Diencephalon (tissue), 1 donor: ENCODE data around the gene CD164L2. TPM values are rescaled to one million over a fixed set of nuclear protein-coding genes. Genes with fewer than 3 reads are reported as not detected.

Source experiments
- total RNA-seq: library from RNA; depleted of rRNA; stranded (reverse); fragments of >200 nt; gene quantifications from one replicate; pipeline ENCODE4 v1.2.3, GENCODE V29; 2014

The CD164L2 gene
- total RNA-seq = not detected

GRCh38 chr1:27383039-27383605, at the start of gene CD164L2:
TSS of gene CD164L2 (minus strand) at chr1:27383333. CDS start at chr1:27383239, 94 bp downstream.

GRCh38 chr1:27392096-27392777, 9.1 kb upstream of the CD164L2 start, which contains the start of gene GPR3:
TSS of gene GPR3 (plus strand) at chr1:27392622. CDS start at chr1:27393799, 1,177 bp downstream.

DNA sequence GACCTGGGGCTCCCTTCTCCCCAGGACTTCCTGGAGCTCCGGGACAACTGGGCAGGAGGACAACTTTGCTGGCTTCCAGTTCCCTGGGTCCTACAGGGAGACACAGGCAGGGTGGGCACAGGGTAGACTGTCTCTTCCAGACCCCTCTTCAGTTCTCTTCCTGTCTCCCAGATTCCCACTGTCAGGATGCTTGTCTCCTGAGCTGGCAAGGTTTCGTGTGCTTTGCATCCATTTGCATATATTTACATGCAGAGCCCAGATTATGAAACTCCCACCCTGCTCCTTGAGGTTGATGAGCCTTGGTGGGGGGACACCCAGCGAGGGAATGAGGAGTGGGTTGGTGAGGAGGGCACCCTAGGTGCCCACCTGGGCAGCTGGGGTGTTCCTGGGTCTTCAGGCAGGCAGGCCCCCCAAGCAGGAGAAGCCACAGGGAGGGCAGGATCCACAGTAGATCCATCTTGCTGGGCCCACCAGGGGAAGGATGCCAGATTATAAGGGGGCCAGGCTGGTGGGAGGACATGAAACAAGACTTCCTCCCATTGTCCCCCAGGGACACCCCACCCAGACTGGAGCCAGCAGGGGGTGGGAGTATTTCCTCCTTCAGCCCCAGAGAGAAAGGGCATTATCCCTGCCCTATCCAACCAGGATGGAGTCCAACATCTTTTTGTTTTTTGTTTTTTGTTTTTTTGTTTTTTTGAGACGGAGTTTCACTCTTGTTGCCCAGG, 8.6 kb downstream of the CD164L2 start, which contains the start of gene FCN3:
TSS of gene FCN3 (minus strand) at position 463 of the 725 bp plus-strand sequence. CDS start at position 457, 6 bp downstream.

GRCh38 chr1:27366411-27367159, 16.5 kb downstream of the CD164L2 start, which contains the start of gene MAP3K6:
TSS of gene MAP3K6 (minus strand) at chr1:27366961. CDS start at chr1:27366597, 364 bp downstream.

GRCh38 chr1:27341525-27342252, 41.4 kb downstream of the CD164L2 start, which contains the start of gene SYTL1:
TSS of gene SYTL1 (plus strand) at chr1:27342022. CDS start at chr1:27345335, 3,313 bp downstream.

Other genes starting within 250 kb of the CD164L2 start
- gene SLC9A1, start 228.2 kb downstream of the CD164L2 start, total RNA-seq = 6.2 TPM
- gene WDTC1, start 148.7 kb downstream of the CD164L2 start, total RNA-seq = 23.8 TPM
- 21.7 TPM for gene TMEM222, start 61.2 kb downstream of the CD164L2 start, total RNA-seq
- gene SYTL1, start 41.3 kb downstream of the CD164L2 start, total RNA-seq = 0.46 TPM
- 1.2 TPM for gene MAP3K6, start 16.4 kb downstream of the CD164L2 start, total RNA-seq
- gene FCN3, start 8.5 kb downstream of the CD164L2 start, total RNA-seq = not detected
- 0.69 TPM for gene GPR3, start 9.3 kb upstream of the CD164L2 start, total RNA-seq
- 8.5 TPM for gene WASF2, start 106.8 kb upstream of the CD164L2 start, total RNA-seq
- 13.8 TPM for gene AHDC1, start 220.8 kb upstream of the CD164L2 start, total RNA-seq